ENCODE measurements around the gene RAB3IL1. TPM values are rescaled to one million over a fixed set of nuclear protein-coding genes. Genes with fewer than 3 reads are reported as not detected.
"Not testable (repeated sequence)": the region's sequence is repeated elsewhere in the genome, so short reads cannot be mapped to it uniquely, and the experiment has no call there.

Gene RAB3IL1
- total RNA-seq, 2 experiments from 2014 or later = not detected

- peaks cover 5% of the 10 kb centered on the region for H3K4me1 Mint-ChIP-seq
- H3K36me3 Mint-ChIP-seq = no peaks in the 10 kb centered on the region
- peaks cover 5% of the 10 kb centered on the region for H3K27me3 Mint-ChIP-seq
- H3K4me3 Mint-ChIP-seq = peak overlapping the region; percentile 54
- no peak overlapping the region for H3K27ac Mint-ChIP-seq
- DNase-seq = no peak
- H3K9me3 Mint-ChIP-seq = no peaks in the 10 kb centered on the region
These were observed 25.3 kb downstream of the RAB3IL1 start for GRCh38 chr11:61892085-61892370.

- Mint-ChIP-seq H3K36me3 (no peaks in the 10 kb centered on the region), H3K27ac (no peak within 1 kb of the TSS), H3K27me3 (peaks cover 5% of the 10 kb centered on the region), H3K9me3 (no peaks in the 10 kb centered on the region), H3K4me1 (peaks cover 5% of the 10 kb centered on the region), H3K4me3 (peak within 1 kb of the TSS; percentile 80)
- peak; percentile 67 for DNase-seq
These were observed 25.9 kb downstream of the RAB3IL1 start, which contains the start of gene FADS3 for GRCh38 chr11:61891331-61892084. TSS of gene FADS3 (minus strand) at chr11:61891545. CDS start at chr11:61891381, 164 bp downstream.

GRCh38 chr11:61890529-61891330 lies 26.6 kb downstream of the RAB3IL1 start:
- no peak overlapping the region for H3K27ac Mint-ChIP-seq
- peaks cover 5% of the 10 kb centered on the region for H3K27me3 Mint-ChIP-seq
- H3K9me3 Mint-ChIP-seq = no peaks in the 10 kb centered on the region
- peak overlapping the region; percentile 80 for H3K4me3 Mint-ChIP-seq
- DNase-seq = peak; percentile 51
- no peaks in the 10 kb centered on the region for H3K36me3 Mint-ChIP-seq
- H3K4me1 Mint-ChIP-seq = peaks cover 5% of the 10 kb centered on the region

- H3K36me3 Mint-ChIP-seq = no peaks in the 10 kb centered on the region
- H3K9me3 Mint-ChIP-seq = no peaks in the 10 kb centered on the region
- H3K4me1 Mint-ChIP-seq = peaks cover 5% of the 10 kb centered on the region
- no peak for DNase-seq
- peaks cover 5% of the 10 kb centered on the region for H3K27me3 Mint-ChIP-seq
- H3K27ac Mint-ChIP-seq = no peak overlapping the region
- no peak overlapping the region for H3K4me3 Mint-ChIP-seq
These were observed 27.5 kb downstream of the RAB3IL1 start for GRCh38 chr11:61889831-61890230.

- Mint-ChIP-seq H3K9me3 (no peaks in the 10 kb centered on the region), H3K4me3 (no peak overlapping the region), H3K27ac (no peak overlapping the region), H3K4me1 (peaks cover 2% of the 10 kb centered on the region), H3K36me3 (no peaks in the 10 kb centered on the region), H3K27me3 (peaks cover 5% of the 10 kb centered on the region)
- no peak for DNase-seq
These were observed 28.8 kb downstream of the RAB3IL1 start for GRCh38 chr11:61888590-61888989.

- no peak overlapping the region for H3K27ac Mint-ChIP-seq
- DNase-seq = no peak
- peaks cover 2% of the 10 kb centered on the region for H3K4me1 Mint-ChIP-seq
- H3K4me3 Mint-ChIP-seq = no peak overlapping the region
- no peaks in the 10 kb centered on the region for H3K36me3 Mint-ChIP-seq
- no peaks in the 10 kb centered on the region for H3K9me3 Mint-ChIP-seq
- H3K27me3 Mint-ChIP-seq = peaks cover 5% of the 10 kb centered on the region
These were observed 29.4 kb downstream of the RAB3IL1 start for GRCh38 chr11:61887839-61888494.

- Mint-ChIP-seq H3K27ac (no peak overlapping the region), H3K4me1 (peaks cover 2% of the 10 kb centered on the region), H3K9me3 (no peaks in the 10 kb centered on the region), H3K36me3 (no peaks in the 10 kb centered on the region), H3K4me3 (no peak overlapping the region), H3K27me3 (no peaks in the 10 kb centered on the region)
- no peak for DNase-seq
These were observed 30.7 kb downstream of the RAB3IL1 start for GRCh38 chr11:61886643-61887042.

- no peak for DNase-seq
- Mint-ChIP-seq H3K4me3 (no peak overlapping the region), H3K36me3 (no peaks in the 10 kb centered on the region), H3K4me1 (peaks cover 2% of the 10 kb centered on the region), H3K9me3 (no peaks in the 10 kb centered on the region), H3K27ac (no peak overlapping the region), H3K27me3 (no peaks in the 10 kb centered on the region)
These were observed 31.4 kb downstream of the RAB3IL1 start for GRCh38 chr11:61885784-61886580.

GRCh38 chr11:61885166-61885778 lies 32.1 kb downstream of the RAB3IL1 start:
- Mint-ChIP-seq H3K4me1 (no peaks in the 10 kb centered on the region), H3K9me3 (no peaks in the 10 kb centered on the region), H3K27ac (no peak overlapping the region), H3K4me3 (no peak overlapping the region), H3K27me3 (no peaks in the 10 kb centered on the region), H3K36me3 (no peaks in the 10 kb centered on the region)
- DNase-seq = no peak

GRCh38 chr11:61883947-61884346 lies 33.4 kb downstream of the RAB3IL1 start:
- Mint-ChIP-seq H3K9me3 (no peaks in the 10 kb centered on the region), H3K27ac (no peak overlapping the region), H3K4me1 (no peaks in the 10 kb centered on the region), H3K4me3 (no peak overlapping the region), H3K27me3 (no peaks in the 10 kb centered on the region), H3K36me3 (no peaks in the 10 kb centered on the region)
- no peak for DNase-seq

GRCh38 chr11:61883327-61883726 lies 34.0 kb downstream of the RAB3IL1 start:
- DNase-seq = no peak
- Mint-ChIP-seq H3K27ac (no peak overlapping the region), H3K27me3 (no peaks in the 10 kb centered on the region), H3K4me1 (no peaks in the 10 kb centered on the region), H3K9me3 (no peaks in the 10 kb centered on the region), H3K4me3 (no peak overlapping the region), H3K36me3 (no peaks in the 10 kb centered on the region)

- Mint-ChIP-seq H3K36me3 (no peaks in the 10 kb centered on the region), H3K27me3 (no peaks in the 10 kb centered on the region), H3K4me1 (no peaks in the 10 kb centered on the region), H3K4me3 (no peak overlapping the region), H3K27ac (no peak overlapping the region), H3K9me3 (no peaks in the 10 kb centered on the region)
- DNase-seq = no peak
These were observed 34.5 kb downstream of the RAB3IL1 start for GRCh38 chr11:61882879-61883278.

- H3K4me1 Mint-ChIP-seq, H3K27me3 Mint-ChIP-seq, H3K4me3 Mint-ChIP-seq, DNase-seq, H3K36me3 Mint-ChIP-seq, H3K27ac Mint-ChIP-seq, H3K9me3 Mint-ChIP-seq: not testable (repeated sequence)
These were observed 35.1 kb downstream of the RAB3IL1 start for GRCh38 chr11:61882267-61882666.

- Mint-ChIP-seq H3K27me3 (no peaks in the 10 kb centered on the region), H3K9me3 (no peaks in the 10 kb centered on the region), H3K27ac (peak overlapping the region; percentile 12), H3K4me1 (no peaks in the 10 kb centered on the region), H3K36me3 (no peaks in the 10 kb centered on the region), H3K4me3 (no peak overlapping the region)
- no peak for DNase-seq
These were observed 36.0 kb downstream of the RAB3IL1 start for GRCh38 chr11:61881397-61881796.
